GM18867 (cell line): ENCODE data around the gene GMPR2.

Experiments
- ATAC-seq: cut with Tn5 transposase; IDR thresholded peaks from one replicate; pipeline ENCODE4 v1.9.1; 2021; ENCODE audit warnings: mild to moderate bottlenecking, moderate library complexity; ENCODE audit not compliant: unreplicated experiment

The GMPR2 gene

GRCh38 chr14:24249230-24250021, 16.7 kb downstream of the GMPR2 start:
- no peak for ATAC-seq

- ATAC-seq = no peak
These were observed 17.6 kb downstream of the GMPR2 start for GRCh38 chr14:24250354-24250753.

- no peak for ATAC-seq
These were observed 19.2 kb downstream of the GMPR2 start for GRCh38 chr14:24251880-24252288.

GRCh38 chr14:24252289-24253124, 19.8 kb downstream of the GMPR2 start:
- ATAC-seq = no peak

GRCh38 chr14:24253936-24254335, 21.2 kb downstream of the GMPR2 start:
- ATAC-seq = no peak

GRCh38 chr14:24254630-24255392, 22.1 kb downstream of the GMPR2 start:
- ATAC-seq = no peak

- ATAC-seq = no peak
These were observed 22.7 kb downstream of the GMPR2 start for GRCh38 chr14:24255438-24255837.

GRCh38 chr14:24255931-24256711, 23.4 kb downstream of the GMPR2 start:
- ATAC-seq = no peak

GRCh38 chr14:24256960-24257359, 24.2 kb downstream of the GMPR2 start:
- ATAC-seq = no peak

- ATAC-seq = no peak
These were observed 25.4 kb downstream of the GMPR2 start for GRCh38 chr14:24258119-24258518.

- no peak for ATAC-seq
These were observed 26.0 kb downstream of the GMPR2 start for GRCh38 chr14:24258548-24259265.

GRCh38 chr14:24259282-24260025, 26.7 kb downstream of the GMPR2 start:
- ATAC-seq = no peak

- ATAC-seq = no peak
These were observed 27.5 kb downstream of the GMPR2 start for GRCh38 chr14:24260026-24260779.

- no peak for ATAC-seq
These were observed 28.0 kb downstream of the GMPR2 start for GRCh38 chr14:24260780-24261157.

- no peak for ATAC-seq
These were observed 28.7 kb downstream of the GMPR2 start for GRCh38 chr14:24261256-24261968.

GRCh38 chr14:24261969-24262327, 29.2 kb downstream of the GMPR2 start:
- no peak for ATAC-seq

- ATAC-seq = no peak
These were observed 30.3 kb downstream of the GMPR2 start, which contains the start of gene TGM1 for GRCh38 chr14:24262821-24263733. Gene TGM1 (minus strand): TSS chr14:24263177. CDS start chr14:24262352, 825 bp downstream.
